Activated naive CD4-positive, alpha-beta T cell treated with anti-CD3 and anti-CD28 coated beads, Interleukin-2, amount 50 U/mL, for 16 hours (primary cell): ENCODE results near the gene ZNF280B.
"Not testable (repeated sequence)": the region's sequence is repeated elsewhere in the genome, so short reads cannot be mapped to it uniquely, and the experiment has no call there.

Source experiments
- DNase-seq: peaks from one replicate; pipeline ENCODE4 v3.0.0-alpha.2; 2020

Gene ZNF280B

GRCh38 chr22:22506736-22507135 lies 1.8 kb downstream of the ZNF280B start:
- DNase-seq: no peak

GRCh38 chr22:22498267-22498666 lies 10.3 kb downstream of the ZNF280B start:
- no peak for DNase-seq

GRCh38 chr22:22491589-22491988 lies 17.0 kb downstream of the ZNF280B start:
- DNase-seq: not testable (repeated sequence)

GRCh38 chr22:22488736-22489135 lies 19.8 kb downstream of the ZNF280B start:
- no peak for DNase-seq

- DNase-seq: no peak
These were observed 20.5 kb downstream of the ZNF280B start for GRCh38 chr22:22487869-22488597.

- no peak for DNase-seq
These were observed 21.5 kb downstream of the ZNF280B start for GRCh38 chr22:22487059-22487458.

DNA sequence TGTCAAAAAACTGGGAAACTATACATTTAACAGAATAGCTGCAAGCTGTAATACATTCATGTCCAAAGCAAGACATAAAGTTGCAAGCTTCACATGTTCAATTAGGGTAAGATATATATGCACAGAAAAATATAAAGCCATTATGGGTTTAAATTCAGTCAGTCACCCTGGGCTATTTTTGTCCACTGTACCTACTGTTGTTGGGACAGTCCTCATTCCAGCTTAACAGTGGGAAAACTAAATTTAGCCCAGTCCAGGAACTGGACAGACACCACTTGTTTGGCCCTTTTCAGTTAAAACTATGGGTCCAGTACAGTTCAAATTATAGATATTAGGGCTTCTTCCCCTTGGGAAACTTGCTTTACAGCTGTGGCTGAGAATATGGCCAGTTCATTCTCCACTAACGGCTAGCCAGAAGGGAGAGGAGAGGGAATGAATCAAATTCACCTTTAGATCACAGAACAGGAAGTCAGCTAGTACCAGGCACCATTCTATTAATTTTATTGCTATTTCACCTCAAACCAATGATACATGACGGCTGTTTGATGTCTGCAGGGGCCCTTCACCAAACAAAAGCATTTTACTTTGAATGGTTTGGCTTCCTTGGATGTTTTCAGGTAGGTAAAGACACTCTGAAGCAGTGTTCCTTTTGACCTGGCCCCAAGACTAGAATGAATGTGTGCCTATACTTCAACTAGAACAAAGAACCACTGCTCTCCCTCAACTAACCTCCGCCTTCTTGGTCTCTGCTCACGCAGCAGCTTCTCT lies 22.2 kb downstream of the ZNF280B start:
- no peak for DNase-seq

GRCh38 chr22:22485524-22485923 lies 23.0 kb downstream of the ZNF280B start:
- no peak for DNase-seq

DNA sequence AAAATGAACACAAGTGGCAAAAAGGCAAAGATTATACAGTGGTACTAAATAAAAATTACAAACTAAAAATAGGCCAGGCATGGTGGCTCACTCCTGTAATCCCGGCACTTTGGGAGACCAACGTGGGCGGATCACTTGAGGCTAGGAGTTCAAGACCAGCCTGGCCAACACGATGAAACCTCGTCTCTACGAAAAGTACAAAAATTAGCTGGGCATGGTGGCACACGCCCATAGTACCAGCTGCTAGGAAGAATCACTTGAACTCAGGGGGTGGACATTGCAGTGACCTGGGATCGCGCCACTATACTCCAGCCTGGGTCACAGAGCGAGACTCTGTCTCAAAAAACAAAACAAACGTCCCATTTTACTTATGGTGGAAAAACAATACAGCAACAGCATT lies 24.5 kb downstream of the ZNF280B start:
- DNase-seq: no peak

- no peak for DNase-seq
These were observed 27.6 kb downstream of the ZNF280B start for GRCh38 chr22:22480940-22481339.

- DNase-seq: no peak
These were observed 28.5 kb downstream of the ZNF280B start for GRCh38 chr22:22479999-22480532.

GRCh38 chr22:22479116-22479515 lies 29.4 kb downstream of the ZNF280B start:
- DNase-seq: no peak

GRCh38 chr22:22478470-22478869 lies 30.1 kb downstream of the ZNF280B start:
- DNase-seq: no peak

GRCh38 chr22:22474733-22475132 lies 33.8 kb downstream of the ZNF280B start:
- DNase-seq: no peak

DNA sequence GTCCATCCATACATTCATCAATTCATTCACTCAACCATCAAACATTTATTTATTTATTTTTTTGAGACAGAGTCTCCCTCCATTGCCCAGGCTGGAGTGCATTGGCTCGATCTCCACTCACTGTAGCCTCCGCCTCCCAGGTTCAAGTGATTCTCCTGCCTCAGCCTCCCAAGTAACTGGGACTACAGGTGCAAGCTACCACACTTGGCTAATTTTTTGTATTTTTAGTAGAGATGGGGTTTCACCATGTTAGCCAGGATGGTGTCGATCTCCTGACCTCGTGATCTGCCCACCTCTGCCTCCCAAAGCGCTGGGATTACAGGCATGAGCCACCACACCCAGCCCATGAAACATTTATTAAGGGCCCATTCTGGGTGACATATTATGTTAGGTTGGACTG lies 37.4 kb downstream of the ZNF280B start:
- not testable (repeated sequence) for DNase-seq

DNA sequence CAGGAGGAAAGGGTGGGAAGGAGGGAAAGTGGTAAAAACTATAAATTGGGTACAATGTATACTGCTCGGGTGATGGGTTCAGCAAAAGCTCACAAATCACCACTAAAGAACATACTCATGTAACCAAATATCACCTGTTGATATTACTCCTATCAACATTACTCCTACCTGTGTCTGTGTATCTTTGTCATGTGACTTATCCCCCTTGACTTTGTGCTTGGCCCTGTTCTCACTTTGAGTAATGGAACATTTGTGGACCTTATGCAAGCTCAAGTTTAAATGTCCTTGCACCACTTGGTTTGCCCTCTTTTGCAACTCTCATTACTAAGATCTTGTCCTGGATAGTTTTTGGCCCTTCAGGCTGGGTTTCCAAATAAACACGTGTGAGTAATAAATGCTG lies 39.0 kb downstream of the ZNF280B start:
- no peak for DNase-seq

DNA sequence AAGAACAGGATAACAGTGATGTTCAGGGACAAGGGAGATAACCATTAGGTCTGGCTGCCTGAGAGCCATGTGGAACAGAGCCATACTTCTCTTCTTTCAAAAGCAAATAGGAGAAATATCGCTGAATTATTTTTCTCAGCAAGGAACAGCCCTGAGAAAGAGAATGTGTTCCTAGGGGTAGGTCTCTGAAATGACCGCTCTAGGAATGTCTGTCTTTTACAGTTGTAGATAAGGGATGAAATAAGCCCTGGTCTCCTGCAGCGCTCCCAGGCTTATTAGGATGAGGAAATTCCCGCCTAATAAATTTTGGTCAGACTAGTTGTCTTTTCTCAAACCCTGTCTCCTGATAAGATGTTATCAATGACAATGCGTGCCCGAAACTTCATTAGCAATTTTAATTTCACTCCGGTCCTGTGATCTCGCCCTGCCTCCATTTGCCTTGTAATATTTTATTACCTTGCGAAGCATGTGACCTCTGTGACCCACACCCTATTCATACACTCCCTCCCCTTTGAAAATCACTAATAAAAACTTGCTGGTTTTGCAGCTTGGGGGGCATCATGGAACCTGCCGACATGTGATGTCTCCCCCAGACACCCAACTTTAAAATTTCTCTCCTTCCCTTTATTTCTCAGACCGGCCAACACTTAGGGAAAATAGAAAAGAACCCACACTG lies 39.6 kb downstream of the ZNF280B start:
- DNase-seq: not testable (repeated sequence)

GRCh38 chr22:22467112-22467511 lies 41.4 kb downstream of the ZNF280B start:
- no peak for DNase-seq

GRCh38 chr22:22465782-22466181 lies 42.8 kb downstream of the ZNF280B start:
- no peak for DNase-seq

DNA sequence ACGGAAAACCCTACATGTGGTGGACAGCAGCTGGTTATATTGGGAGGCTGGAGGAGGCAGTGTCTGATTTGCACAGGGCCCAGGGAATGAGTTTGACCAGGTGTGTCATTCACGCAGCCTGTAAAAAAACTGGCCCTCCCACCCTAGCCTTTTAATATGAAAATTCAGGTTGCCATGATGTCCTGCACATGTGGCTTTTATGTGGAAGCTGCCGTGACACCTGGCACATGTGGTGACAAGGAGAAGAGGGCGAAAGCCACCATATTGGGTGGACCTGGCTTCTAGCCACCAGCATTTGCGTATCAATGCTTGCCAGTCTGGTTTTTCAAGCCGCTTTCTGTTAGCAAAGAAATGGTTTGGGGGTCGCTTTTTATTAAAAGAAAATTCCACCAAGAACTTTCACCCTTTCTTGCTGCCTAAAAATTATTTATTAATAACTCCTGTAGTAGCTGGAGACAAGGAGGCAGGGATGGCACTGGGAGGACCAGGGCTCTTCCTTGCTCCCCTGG lies 43.4 kb downstream of the ZNF280B start:
- DNase-seq: no peak

- no peak for DNase-seq
These were observed 43.9 kb downstream of the ZNF280B start for GRCh38 chr22:22464541-22465054.

GRCh38 chr22:22463855-22464540 lies 44.5 kb downstream of the ZNF280B start:
- peak; percentile 32 for DNase-seq
